HEK293 (cell line): ENCODE results near the gene NEK11.

Experiments used
- CTCF ChIA-PET: fragments of 350-600 bp; formaldehyde crosslinking; extraction: SDS; loops from one replicate; lab custom pipeline; 2021; ENCODE audit warnings: antibody characterized with exemption; lab: Yijun Ruan, JAX
- POLR2A ChIA-PET: fragments of 300-600 bp; formaldehyde crosslinking; extraction: SDS; loops from one replicate; lab custom pipeline; 2020; ENCODE audit warnings: antibody characterized with exemption, inconsistent platforms; lab: Yijun Ruan, JAX
- H3K27ac ChIP-seq: fragments of 200-500 bp; sonication (Bioruptor generic); 2 replicates; pipeline ENCODE4 v1.5.1; 2014; ENCODE audit warnings: low read depth, low read length, control low read depth, inconsistent platforms; ENCODE audit errors: extremely low read depth
- H3K36me3 ChIP-seq, 2 experiments: fragments of 200-500 bp in 1 of 2; sonication (Bioruptor generic) in 1 of 2; 1 replicate in 1 of 2; 2 replicates in 1 of 2; pipeline ENCODE4 v1.5.1; 2014 to 2017; ENCODE audit warnings: inconsistent platforms in 2 of 2, low read length in 2 of 2; ENCODE audit not compliant: control insufficient read depth in 2 of 2, insufficient read depth in 1 of 2
- H3K4me1 ChIP-seq: fragments of 200-500 bp; sonication (Bioruptor generic); 2 replicates; pipeline ENCODE4 v1.5.1; 2014; ENCODE audit warnings: mild to moderate bottlenecking, low read length, inconsistent platforms; ENCODE audit not compliant: control insufficient read depth, insufficient read depth
- H3K4me3 ChIP-seq: 2 replicates; pipeline ENCODE4 v1.5.1; 2011; ENCODE audit warnings: low read depth, mild to moderate bottlenecking, control low read depth, low read length, moderate library complexity
- H3K9me3 ChIP-seq: fragments of 200-500 bp; sonication (Bioruptor generic); 2 replicates; pipeline ENCODE4 v1.5.1; 2014; ENCODE audit warnings: low read depth, low read length, inconsistent platforms; ENCODE audit not compliant: control insufficient read depth, insufficient read depth
- IKZF3 ChIP-seq: fragments of 450-650 bp; IDR thresholded peaks from 2 replicates; pipeline ENCODE4 v1.5.0; 2018; ENCODE audit warnings: missing biosample characterization, mild to moderate bottlenecking, missing genetic modification characterization, moderate library complexity
- MEIS1 ChIP-seq: sonication (generic); formaldehyde crosslinking; IDR thresholded peaks from 2 replicates; pipeline ENCODE4 v1.8.1; 2022; ENCODE audit warnings: missing genetic modification reagents, mild to moderate bottlenecking, borderline replicate concordance
- WT1 ChIP-seq: fragments of 450-650 bp; formaldehyde crosslinking; IDR thresholded peaks from 2 replicates; pipeline ENCODE4 v1.5.1; 2016; ENCODE audit warnings: missing biosample characterization, missing genetic modification characterization
- ZBTB7A ChIP-seq: fragments of 450-650 bp; formaldehyde crosslinking; IDR thresholded peaks from 2 replicates; pipeline ENCODE4 v1.5.1; 2016; ENCODE audit warnings: low read depth, missing biosample characterization, missing genetic modification characterization
- ZBTB8A ChIP-seq: fragments of 450-650 bp; formaldehyde crosslinking; IDR thresholded peaks from 2 replicates; pipeline ENCODE4 v1.5.1; 2016; ENCODE audit warnings: missing biosample characterization, missing genetic modification characterization
- ZNF132 ChIP-seq: fragments of 450-650 bp; formaldehyde crosslinking; IDR thresholded peaks from 2 replicates; pipeline ENCODE4 v1.5.1; 2017; ENCODE audit warnings: missing biosample characterization, missing genetic modification characterization, borderline replicate concordance
- ZNF16 ChIP-seq: fragments of 450-650 bp; formaldehyde crosslinking; IDR thresholded peaks from 2 replicates; pipeline ENCODE4 v1.5.1; 2016; ENCODE audit warnings: low read depth, missing biosample characterization, missing genetic modification characterization
- ZNF221 ChIP-seq: fragments of 450-650 bp; formaldehyde crosslinking; IDR thresholded peaks from 2 replicates; pipeline ENCODE4 v1.5.1; 2017; ENCODE audit warnings: missing biosample characterization, missing genetic modification characterization, borderline replicate concordance
- ZNF341 ChIP-seq: fragments of 450-650 bp; formaldehyde crosslinking; IDR thresholded peaks from 2 replicates; pipeline ENCODE4; 2016; ENCODE audit warnings: low read depth, missing biosample characterization, missing genetic modification characterization
- ZNF366 ChIP-seq: fragments of 450-650 bp; formaldehyde crosslinking; conservative IDR thresholded peaks from 2 replicates; pipeline ENCODE4 v1.5.1; 2016; ENCODE audit warnings: missing biosample characterization, missing genetic modification characterization
- ZNF423 ChIP-seq: fragments of 450-650 bp; formaldehyde crosslinking; IDR thresholded peaks from 2 replicates; pipeline ENCODE4 v1.5.1; 2016; ENCODE audit warnings: missing biosample characterization, missing genetic modification characterization
- ZNF624 ChIP-seq: fragments of 450-650 bp; formaldehyde crosslinking; IDR thresholded peaks from 2 replicates; pipeline ENCODE4 v1.5.1; 2017; ENCODE audit warnings: missing biosample characterization, missing genetic modification characterization
- TF ChIP-seq, protein P1 (sequence below): fragments of 450-650 bp; formaldehyde crosslinking; IDR thresholded peaks from 2 replicates; pipeline ENCODE4 v1.5.1; 2016; ENCODE audit warnings: missing biosample characterization, missing genetic modification characterization
- TF ChIP-seq, protein P2 (sequence below): fragments of 450-650 bp; formaldehyde crosslinking; IDR thresholded peaks from 2 replicates; pipeline ENCODE4 v1.5.1; 2017; ENCODE audit warnings: missing biosample characterization, missing genetic modification characterization
- TF ChIP-seq, protein P3 (sequence below): fragments of 450-650 bp; formaldehyde crosslinking; optimal IDR thresholded peaks from 2 replicates; pipeline ENCODE3; 2016; ENCODE audit warnings: missing biosample characterization, mild to moderate bottlenecking, missing genetic modification characterization
- TF ChIP-seq, protein P4 (sequence below): fragments of 450-650 bp; formaldehyde crosslinking; IDR thresholded peaks from 2 replicates; pipeline ENCODE4 v1.5.1; 2017; ENCODE audit warnings: missing biosample characterization, missing genetic modification characterization
- TF ChIP-seq, protein P5 (sequence below): fragments of 450-650 bp; formaldehyde crosslinking; IDR thresholded peaks from 2 replicates; pipeline ENCODE4 v1.5.1; 2016; ENCODE audit warnings: missing biosample characterization, missing genetic modification characterization
- TF ChIP-seq, protein P6 (sequence below): fragments of 450-650 bp; formaldehyde crosslinking; IDR thresholded peaks from 2 replicates; pipeline ENCODE4 v1.5.1; 2016; ENCODE audit warnings: missing biosample characterization, missing genetic modification characterization

Gene NEK11

DNA sequence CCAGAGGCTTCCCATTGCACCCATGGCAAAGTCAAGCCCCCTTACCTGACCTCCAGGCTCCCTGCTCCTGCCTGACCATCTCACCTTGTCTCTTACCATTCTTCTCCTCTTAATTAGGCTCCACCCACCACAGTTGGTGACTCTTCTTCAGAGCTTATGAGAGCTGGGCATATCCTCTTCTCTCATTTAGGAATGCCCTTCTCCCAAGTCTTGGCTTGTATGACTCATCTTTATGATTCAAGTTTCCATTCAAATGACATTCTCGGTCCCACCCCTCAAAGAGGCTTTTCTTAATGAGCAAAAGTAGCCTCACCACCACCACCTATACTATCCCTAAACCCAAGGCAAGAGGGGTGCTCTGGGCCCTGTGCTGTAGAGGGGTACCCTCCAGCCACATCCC is 299.6 kb downstream of the NEK11 start (continued):
- TF ChIP-seq, protein P1, sequence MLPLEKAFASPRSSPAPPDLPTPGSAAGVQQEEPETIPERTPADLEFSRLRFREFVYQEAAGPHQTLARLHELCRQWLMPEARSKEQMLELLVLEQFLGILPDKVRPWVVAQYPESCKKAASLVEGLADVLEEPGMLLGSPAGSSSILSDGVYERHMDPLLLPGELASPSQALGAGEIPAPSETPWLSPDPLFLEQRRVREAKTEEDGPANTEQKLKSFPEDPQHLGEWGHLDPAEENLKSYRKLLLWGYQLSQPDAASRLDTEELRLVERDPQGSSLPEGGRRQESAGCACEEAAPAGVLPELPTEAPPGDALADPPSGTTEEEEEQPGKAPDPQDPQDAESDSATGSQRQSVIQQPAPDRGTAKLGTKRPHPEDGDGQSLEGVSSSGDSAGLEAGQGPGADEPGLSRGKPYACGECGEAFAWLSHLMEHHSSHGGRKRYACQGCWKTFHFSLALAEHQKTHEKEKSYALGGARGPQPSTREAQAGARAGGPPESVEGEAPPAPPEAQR, result no peak
- no peak for TF ChIP-seq ZNF132 (tag by site-specific recombination)
- TF ChIP-seq ZNF366 (tag by site-specific recombination), result no peak
- no peak for TF ChIP-seq ZNF341 (tag by site-specific recombination)
- no peak for TF ChIP-seq ZBTB7A (tag by site-specific recombination)
- no peak for TF ChIP-seq ZNF423 (tag by site-specific recombination)
- TF ChIP-seq, protein P2, sequence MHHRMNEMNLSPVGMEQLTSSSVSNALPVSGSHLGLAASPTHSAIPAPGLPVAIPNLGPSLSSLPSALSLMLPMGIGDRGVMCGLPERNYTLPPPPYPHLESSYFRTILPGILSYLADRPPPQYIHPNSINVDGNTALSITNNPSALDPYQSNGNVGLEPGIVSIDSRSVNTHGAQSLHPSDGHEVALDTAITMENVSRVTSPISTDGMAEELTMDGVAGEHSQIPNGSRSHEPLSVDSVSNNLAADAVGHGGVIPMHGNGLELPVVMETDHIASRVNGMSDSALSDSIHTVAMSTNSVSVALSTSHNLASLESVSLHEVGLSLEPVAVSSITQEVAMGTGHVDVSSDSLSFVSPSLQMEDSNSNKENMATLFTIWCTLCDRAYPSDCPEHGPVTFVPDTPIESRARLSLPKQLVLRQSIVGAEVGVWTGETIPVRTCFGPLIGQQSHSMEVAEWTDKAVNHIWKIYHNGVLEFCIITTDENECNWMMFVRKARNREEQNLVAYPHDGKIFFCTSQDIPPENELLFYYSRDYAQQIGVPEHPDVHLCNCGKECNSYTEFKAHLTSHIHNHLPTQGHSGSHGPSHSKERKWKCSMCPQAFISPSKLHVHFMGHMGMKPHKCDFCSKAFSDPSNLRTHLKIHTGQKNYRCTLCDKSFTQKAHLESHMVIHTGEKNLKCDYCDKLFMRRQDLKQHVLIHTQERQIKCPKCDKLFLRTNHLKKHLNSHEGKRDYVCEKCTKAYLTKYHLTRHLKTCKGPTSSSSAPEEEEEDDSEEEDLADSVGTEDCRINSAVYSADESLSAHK (tag by site-specific recombination), result no peak
- TF ChIP-seq WT1 (tag by site-specific recombination), result no peak

DNA sequence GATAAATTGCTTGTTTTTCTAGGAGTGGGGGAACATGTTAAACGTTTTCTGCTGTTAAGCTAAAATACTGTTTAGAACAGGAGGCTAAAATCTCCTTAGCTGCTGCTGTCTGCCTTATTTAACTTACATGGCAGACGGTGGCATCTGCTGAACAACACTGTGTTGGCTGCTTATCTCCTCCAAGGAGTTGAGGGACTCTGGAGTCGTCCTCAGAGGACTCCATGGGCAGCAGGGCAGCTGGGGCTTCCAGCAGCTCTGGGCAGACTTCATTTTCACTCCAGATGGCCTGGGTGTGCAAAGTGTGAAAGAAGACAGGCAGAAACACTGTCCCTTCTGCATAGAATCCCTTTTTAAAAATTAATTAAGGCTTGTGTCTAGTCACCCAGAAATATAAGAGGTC is 302.0 kb downstream of the NEK11 start:
- H3K9me3 ChIP-seq, result no peaks in the 10 kb centered on the region
- H3K4me3 ChIP-seq, result no peak overlapping the region
- TF ChIP-seq ZBTB8A (tag by site-specific recombination) (no peak), ZNF221 (tag by site-specific recombination) (no peak), MEIS1 (CRISPR knock-in tag) (no peak), ZNF624 (tag by site-specific recombination) (no peak), ZNF16 (tag by site-specific recombination) (no peak), IKZF3 (tag by site-specific recombination) (no peak)
- TF ChIP-seq, protein P3, sequence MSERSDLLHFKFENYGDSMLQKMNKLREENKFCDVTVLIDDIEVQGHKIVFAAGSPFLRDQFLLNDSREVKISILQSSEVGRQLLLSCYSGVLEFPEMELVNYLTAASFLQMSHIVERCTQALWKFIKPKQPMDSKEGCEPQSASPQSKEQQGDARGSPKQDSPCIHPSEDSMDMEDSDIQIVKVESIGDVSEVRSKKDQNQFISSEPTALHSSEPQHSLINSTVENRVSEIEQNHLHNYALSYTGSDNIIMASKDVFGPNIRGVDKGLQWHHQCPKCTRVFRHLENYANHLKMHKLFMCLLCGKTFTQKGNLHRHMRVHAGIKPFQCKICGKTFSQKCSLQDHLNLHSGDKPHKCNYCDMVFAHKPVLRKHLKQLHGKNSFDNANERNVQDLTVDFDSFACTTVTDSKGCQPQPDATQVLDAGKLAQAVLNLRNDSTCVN (tag by site-specific recombination), result no peak
- TF ChIP-seq, protein P4, sequence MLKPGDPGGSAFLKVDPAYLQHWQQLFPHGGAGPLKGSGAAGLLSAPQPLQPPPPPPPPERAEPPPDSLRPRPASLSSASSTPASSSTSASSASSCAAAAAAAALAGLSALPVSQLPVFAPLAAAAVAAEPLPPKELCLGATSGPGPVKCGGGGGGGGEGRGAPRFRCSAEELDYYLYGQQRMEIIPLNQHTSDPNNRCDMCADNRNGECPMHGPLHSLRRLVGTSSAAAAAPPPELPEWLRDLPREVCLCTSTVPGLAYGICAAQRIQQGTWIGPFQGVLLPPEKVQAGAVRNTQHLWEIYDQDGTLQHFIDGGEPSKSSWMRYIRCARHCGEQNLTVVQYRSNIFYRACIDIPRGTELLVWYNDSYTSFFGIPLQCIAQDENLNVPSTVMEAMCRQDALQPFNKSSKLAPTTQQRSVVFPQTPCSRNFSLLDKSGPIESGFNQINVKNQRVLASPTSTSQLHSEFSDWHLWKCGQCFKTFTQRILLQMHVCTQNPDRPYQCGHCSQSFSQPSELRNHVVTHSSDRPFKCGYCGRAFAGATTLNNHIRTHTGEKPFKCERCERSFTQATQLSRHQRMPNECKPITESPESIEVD, result no peak
- TF ChIP-seq, protein P5, sequence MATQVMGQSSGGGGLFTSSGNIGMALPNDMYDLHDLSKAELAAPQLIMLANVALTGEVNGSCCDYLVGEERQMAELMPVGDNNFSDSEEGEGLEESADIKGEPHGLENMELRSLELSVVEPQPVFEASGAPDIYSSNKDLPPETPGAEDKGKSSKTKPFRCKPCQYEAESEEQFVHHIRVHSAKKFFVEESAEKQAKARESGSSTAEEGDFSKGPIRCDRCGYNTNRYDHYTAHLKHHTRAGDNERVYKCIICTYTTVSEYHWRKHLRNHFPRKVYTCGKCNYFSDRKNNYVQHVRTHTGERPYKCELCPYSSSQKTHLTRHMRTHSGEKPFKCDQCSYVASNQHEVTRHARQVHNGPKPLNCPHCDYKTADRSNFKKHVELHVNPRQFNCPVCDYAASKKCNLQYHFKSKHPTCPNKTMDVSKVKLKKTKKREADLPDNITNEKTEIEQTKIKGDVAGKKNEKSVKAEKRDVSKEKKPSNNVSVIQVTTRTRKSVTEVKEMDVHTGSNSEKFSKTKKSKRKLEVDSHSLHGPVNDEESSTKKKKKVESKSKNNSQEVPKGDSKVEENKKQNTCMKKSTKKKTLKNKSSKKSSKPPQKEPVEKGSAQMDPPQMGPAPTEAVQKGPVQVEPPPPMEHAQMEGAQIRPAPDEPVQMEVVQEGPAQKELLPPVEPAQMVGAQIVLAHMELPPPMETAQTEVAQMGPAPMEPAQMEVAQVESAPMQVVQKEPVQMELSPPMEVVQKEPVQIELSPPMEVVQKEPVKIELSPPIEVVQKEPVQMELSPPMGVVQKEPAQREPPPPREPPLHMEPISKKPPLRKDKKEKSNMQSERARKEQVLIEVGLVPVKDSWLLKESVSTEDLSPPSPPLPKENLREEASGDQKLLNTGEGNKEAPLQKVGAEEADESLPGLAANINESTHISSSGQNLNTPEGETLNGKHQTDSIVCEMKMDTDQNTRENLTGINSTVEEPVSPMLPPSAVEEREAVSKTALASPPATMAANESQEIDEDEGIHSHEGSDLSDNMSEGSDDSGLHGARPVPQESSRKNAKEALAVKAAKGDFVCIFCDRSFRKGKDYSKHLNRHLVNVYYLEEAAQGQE (tag by site-specific recombination), result no peak
- TF ChIP-seq, protein P6, sequence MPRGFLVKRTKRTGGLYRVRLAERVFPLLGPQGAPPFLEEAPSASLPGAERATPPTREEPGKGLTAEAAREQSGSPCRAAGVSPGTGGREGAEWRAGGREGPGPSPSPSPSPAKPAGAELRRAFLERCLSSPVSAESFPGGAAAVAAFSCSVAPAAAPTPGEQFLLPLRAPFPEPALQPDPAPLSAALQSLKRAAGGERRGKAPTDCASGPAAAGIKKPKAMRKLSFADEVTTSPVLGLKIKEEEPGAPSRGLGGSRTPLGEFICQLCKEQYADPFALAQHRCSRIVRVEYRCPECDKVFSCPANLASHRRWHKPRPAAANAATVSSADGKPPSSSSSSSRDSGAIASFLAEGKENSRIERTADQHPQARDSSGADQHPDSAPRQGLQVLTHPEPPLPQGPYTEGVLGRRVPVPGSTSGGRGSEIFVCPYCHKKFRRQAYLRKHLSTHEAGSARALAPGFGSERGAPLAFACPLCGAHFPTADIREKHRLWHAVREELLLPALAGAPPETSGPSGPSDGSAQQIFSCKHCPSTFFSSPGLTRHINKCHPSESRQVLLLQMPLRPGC (tag by site-specific recombination), result no peak
- no peaks in the 10 kb centered on the region for H3K36me3 ChIP-seq
- ChIA-PET CTCF (interaction anchor here (0.6 to 0.7 kb wide), 2 partner anchors 128 to 695 kb away, joined by 3 read pairs; no protein-coding TSS in a partner anchor), POLR2A (no interaction called here)
- no peak overlapping the region for H3K27ac ChIP-seq
- peaks cover 3% of the 10 kb centered on the region; the same call in 1 of the 2 replicates for H3K4me1 ChIP-seq
